Esophagus squamous epithelium (tissue), 5 donors: ENCODE results near the gene SLC35E4. TPM values are rescaled to one million over a fixed set of nuclear protein-coding genes. Genes with fewer than 3 reads are reported as not detected.

Experiments
- DNase-seq: peaks from one replicate; lab custom pipeline; 2025; lab: John Stamatoyannopoulos, UW
- H3K27ac ChIP-seq, 4 donors: fragments of 200-600 bp; sonication (generic); one replicate each; pipeline ENCODE4 v1.5.1; 2016 to 2019; ENCODE audit warnings: mild to moderate bottlenecking in 1 of 4
- H3K27me3 ChIP-seq, 4 donors: fragments of 200-600 bp; sonication (generic); 1 replicate in 3 of 4; 2 replicates in 1 of 4; pipeline versions ENCODE4 v1.5.1 to v1.6.0; 2017 to 2021; ENCODE audit warnings: antibody characterized with exemption in 1 of 4
- H3K36me3 ChIP-seq, 3 donors: fragments of 200-600 bp; sonication (generic); one replicate each; pipeline ENCODE4 v1.5.1; 2016 to 2019
- H3K4me1 ChIP-seq, 3 donors: fragments of 200-600 bp; sonication (generic); one replicate each; pipeline ENCODE4 v1.5.1; 2017 to 2019
- H3K4me3 ChIP-seq, 4 donors: fragments of 200-600 bp; sonication (generic); 1 replicate in 3 of 4; 2 replicates in 1 of 4; pipeline ENCODE4 v1.5.1; 2016 to 2019; ENCODE audit warnings: mild to moderate bottlenecking in 2 of 4, moderate library complexity in 1 of 4
- H3K9me3 ChIP-seq, 3 donors: fragments of 200-600 bp; sonication (generic); one replicate each; pipeline ENCODE4 v1.5.1; 2016 to 2019
- POLR2A ChIP-seq, 4 donors: fragments of 450-650 bp; IDR thresholded peaks; one replicate each; pipeline ENCODE4 v1.6.1; 2017; ENCODE audit warnings: antibody characterized with exemption in 4 of 4, mild to moderate bottlenecking in 4 of 4, moderate library complexity in 3 of 4
- WGBS, 2 donors: methylation state at CpG; one replicate each; pipeline ENCODE4 v1.1.5; 2018; 5-methylcytosine and 5-hydroxymethylcytosine counted together
- intact Hi-C: fragments of 100-400 bp; cut with DNase I; formaldehyde crosslinking; loops from one replicate; pipeline ENCODE4 v1.15.0; 2022
- total RNA-seq, 4 donors: library from RNA; depleted of rRNA; stranded (reverse); fragments of >200 nt; gene quantifications; one replicate each; pipeline ENCODE4 v1.1.0, GENCODE V29; 2016
- TF ChIP-seq, protein P1 (sequence below), 6 experiments: fragments of 450-650 bp in 4 of 6; fragments of 200-600 bp in 2 of 6; sonication (generic) in 2 of 6; IDR thresholded peaks; one replicate each; pipeline ENCODE4 v1.5.1; 2016 to 2019; ENCODE audit warnings: antibody characterized with exemption in 6 of 6, mild to moderate bottlenecking in 4 of 6, moderate library complexity in 4 of 6
- donor health status: DM: yes; HTN: yes; CAD: no.

The SLC35E4 gene
- total RNA-seq, 4 donors from 2014 or later, result 5.5 to 8.3 (median 6.3) TPM

DNA sequence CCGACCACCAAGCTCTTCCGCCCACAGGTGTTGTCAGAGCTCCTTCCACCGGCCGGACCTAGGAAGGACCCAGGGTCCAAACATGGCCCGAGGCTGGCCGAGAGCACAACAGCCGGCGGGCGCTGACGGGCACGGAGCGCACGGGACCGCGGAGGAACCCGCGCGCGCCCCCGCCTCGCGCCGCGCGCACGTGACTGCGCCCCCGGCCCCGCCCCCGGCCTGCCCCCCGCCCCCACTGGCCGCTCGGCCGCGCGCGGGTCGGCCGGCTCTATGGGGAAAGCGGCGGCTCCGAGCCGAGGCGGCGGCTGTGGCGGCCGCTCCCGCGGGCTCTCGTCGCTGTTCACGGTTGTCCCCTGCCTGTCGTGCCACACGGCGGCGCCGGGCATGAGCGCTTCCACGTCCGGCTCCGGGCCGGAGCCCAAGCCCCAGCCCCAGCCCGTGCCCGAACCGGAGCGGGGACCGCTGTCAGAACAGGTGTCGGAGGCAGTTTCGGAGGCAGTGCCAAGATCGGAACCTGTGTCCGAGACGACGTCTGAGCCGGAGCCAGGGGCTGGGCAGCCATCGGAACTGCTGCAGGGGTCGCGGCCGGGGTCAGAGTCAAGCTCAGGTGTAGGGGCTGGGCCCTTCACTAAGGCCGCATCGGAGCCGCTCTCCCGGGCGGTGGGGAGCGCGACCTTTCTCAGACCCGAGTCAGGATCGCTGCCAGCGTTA is 59.2 kb downstream of the SLC35E4 start, which contains the start of gene OSBP2:
OSBP2 (plus strand) TSS at position 235 of the 711 bp plus-strand sequence; CDS start at position 271, 36 bp downstream.
- no peak for TF ChIP-seq POLR2A (IDR thresholded peaks at IDR 0.05)
- TF ChIP-seq, protein P1, sequence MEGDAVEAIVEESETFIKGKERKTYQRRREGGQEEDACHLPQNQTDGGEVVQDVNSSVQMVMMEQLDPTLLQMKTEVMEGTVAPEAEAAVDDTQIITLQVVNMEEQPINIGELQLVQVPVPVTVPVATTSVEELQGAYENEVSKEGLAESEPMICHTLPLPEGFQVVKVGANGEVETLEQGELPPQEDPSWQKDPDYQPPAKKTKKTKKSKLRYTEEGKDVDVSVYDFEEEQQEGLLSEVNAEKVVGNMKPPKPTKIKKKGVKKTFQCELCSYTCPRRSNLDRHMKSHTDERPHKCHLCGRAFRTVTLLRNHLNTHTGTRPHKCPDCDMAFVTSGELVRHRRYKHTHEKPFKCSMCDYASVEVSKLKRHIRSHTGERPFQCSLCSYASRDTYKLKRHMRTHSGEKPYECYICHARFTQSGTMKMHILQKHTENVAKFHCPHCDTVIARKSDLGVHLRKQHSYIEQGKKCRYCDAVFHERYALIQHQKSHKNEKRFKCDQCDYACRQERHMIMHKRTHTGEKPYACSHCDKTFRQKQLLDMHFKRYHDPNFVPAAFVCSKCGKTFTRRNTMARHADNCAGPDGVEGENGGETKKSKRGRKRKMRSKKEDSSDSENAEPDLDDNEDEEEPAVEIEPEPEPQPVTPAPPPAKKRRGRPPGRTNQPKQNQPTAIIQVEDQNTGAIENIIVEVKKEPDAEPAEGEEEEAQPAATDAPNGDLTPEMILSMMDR (IDR thresholded peaks at IDR 0.05), result peak in 1 of 6 experiments; percentile 18
- Histone ChIP-seq H3K4me1 (peaks cover 0 to 17% (median 4%) of the 10 kb centered on the region in 3 donors), H3K36me3 (no peaks in the 10 kb centered on the region), H3K27ac (peak within 1 kb of the TSS in 3 of 4 donors; percentile 33 to 62 (median 50)), H3K4me3 (peak within 1 kb of the TSS; percentile 31 to 72 (median 55)), H3K27me3 (peaks cover 0 to 15% (median 0%) of the 10 kb centered on the region in 4 donors), H3K9me3 (no peaks in the 10 kb centered on the region)
- intact Hi-C loops, result no loop called here
- no CpG with 5 or more reads among the region's 88 CpGs for WGBS, 2 donors
- no peak for DNase-seq

DNA sequence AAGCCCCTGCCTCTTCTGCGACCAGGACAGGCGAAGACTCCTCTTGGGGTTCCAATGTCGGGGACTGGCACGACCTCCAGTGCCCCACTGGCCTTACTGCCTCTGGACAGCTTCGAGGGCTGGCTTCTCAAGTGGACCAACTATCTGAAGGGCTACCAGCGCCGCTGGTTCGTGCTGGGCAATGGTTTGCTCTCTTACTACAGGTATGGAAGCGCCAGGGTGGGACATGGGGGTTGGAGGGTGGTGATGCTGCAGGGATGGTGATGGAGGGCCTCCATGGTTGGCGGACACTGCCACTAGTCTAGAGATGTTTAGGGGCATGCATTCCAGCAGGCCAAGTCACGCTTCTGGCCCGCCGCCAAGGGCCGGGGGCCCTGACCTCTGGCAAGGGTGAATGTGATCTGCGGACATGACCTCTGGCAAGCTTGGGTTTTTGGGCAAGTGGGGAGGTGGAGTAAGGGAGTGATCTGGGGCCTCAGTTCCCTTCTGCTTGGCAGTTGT is 59.8 kb downstream of the SLC35E4 start:
- 79% methylated on average over 7 of the region's 15 CpGs; no CpG with 5 or more reads in 1 of the 2 donors for WGBS, 2 donors
- DNase-seq, result no peak
- no peak for TF ChIP-seq POLR2A (IDR thresholded peaks at IDR 0.05)
- TF ChIP-seq, protein P1 (IDR thresholded peaks at IDR 0.05), result no peak
- H3K27me3 ChIP-seq, result peaks cover 0 to 15% (median 0%) of the 10 kb centered on the region in 4 donors
- no peaks in the 10 kb centered on the region for H3K9me3 ChIP-seq
- peak overlapping the region in 3 of 4 donors; percentile 50 to 72 (median 60) for H3K4me3 ChIP-seq
- H3K36me3 ChIP-seq, result no peaks in the 10 kb centered on the region
- intact Hi-C loops, result no loop called here
- no peak overlapping the region for H3K27ac ChIP-seq
- H3K4me1 ChIP-seq, result peaks cover 0 to 17% (median 4%) of the 10 kb centered on the region in 3 donors

DNA sequence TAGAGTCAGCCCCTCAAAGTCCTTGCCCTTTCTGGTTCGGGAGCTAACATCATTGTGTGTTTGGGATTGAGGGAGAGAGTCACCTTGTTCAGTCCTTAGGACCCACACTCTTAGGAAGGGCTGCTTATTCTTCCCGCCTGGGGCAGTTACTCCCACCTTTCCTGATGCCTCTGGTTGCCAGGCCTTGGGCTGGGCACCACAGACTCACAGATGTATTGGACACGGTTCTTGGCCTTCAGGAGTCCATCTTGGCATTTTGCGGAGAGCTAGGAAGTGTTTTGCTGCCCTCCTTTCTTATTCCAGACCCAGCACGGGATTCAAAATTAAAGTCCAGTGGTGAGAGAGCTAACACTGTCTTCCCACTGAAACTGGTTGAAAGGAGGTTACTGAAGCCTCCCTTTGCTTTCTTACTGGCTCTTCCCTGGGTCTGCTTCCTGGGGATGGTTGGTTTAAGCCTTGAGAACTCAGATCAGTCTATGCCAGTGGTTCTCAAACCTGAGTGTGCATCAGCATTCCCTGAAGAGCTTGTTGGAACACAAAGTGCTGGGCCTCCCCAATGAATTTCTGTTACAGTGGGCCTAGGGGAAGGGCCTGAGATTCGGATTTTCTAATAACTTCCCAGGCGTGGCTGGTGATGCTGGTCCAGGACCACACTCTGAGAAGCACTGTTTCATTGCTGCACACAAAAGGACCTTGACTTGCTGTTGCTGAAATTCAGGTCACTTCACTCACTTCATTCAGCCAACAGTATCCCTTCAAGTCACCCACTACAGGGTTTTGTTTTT is 60.5 kb downstream of the SLC35E4 start:
- Histone ChIP-seq H3K9me3 (no peaks in the 10 kb centered on the region), H3K36me3 (no peaks in the 10 kb centered on the region), H3K27me3 (peaks cover 0 to 15% (median 0%) of the 10 kb centered on the region in 4 donors), H3K4me3 (no peak overlapping the region), H3K4me1 (peaks cover 0 to 17% (median 4%) of the 10 kb centered on the region in 3 donors), H3K27ac (no peak overlapping the region)
- no peak for DNase-seq
- TF ChIP-seq, protein P1 (IDR thresholded peaks at IDR 0.05), result no peak
- no peak for TF ChIP-seq POLR2A (IDR thresholded peaks at IDR 0.05)
- intact Hi-C loops, result no loop called here
- WGBS, 2 donors, result 80 to 89% methylated on average over 1 to 4 of the region's 7 CpGs

Other genes with a start within 250 kb of the SLC35E4 start
- 1 to 10 TPM; 2.3 to 8.4 (median 3.9) TPM for gene RNF215, start 248.4 kb upstream of the SLC35E4 start, total RNA-seq
- 10 to 100 TPM; 16.6 to 45.4 (median 28.2) TPM for gene SEC14L2, start 238.8 kb upstream of the SLC35E4 start, total RNA-seq
- 10 to 100 TPM; 15.9 to 21.2 (median 19.0) TPM for gene MTFP1, start 210.0 kb upstream of the SLC35E4 start, total RNA-seq
- gene SEC14L3, start 163.8 kb upstream of the SLC35E4 start, total RNA-seq, result under 1 TPM in 1 of 4 donors, not detected in 3; 0.19 TPM
- gene SEC14L4, start 130.1 kb upstream of the SLC35E4 start, total RNA-seq, result not detected
- gene SEC14L6, start 89.0 kb upstream of the SLC35E4 start, total RNA-seq, result under 1 TPM in 1 of 4 donors, not detected in 3; 0.19 TPM
- 1 to 10 TPM in 2 of 4 donors, not detected in 2; 1.1 to 2.4 TPM for gene GAL3ST1, start 61.1 kb upstream of the SLC35E4 start, total RNA-seq
- 10 to 100 TPM; 45.3 to 67.0 (median 58.4) TPM for gene PES1, start 43.9 kb upstream of the SLC35E4 start, total RNA-seq
- gene TCN2, start 28.6 kb upstream of the SLC35E4 start, total RNA-seq, result 10 to 100 TPM in 2 of 4 donors, 1 to 10 TPM in 2; 1.9 to 20.4 (median 10.4) TPM
- gene DUSP18, start 32.1 kb downstream of the SLC35E4 start, total RNA-seq, result 10 to 100 TPM in 2 of 4 donors, 1 to 10 TPM in 2; 6.1 to 13.0 (median 8.6) TPM
- 1 to 10 TPM; 1.9 to 3.9 (median 3.0) TPM for gene OSBP2, start 59.1 kb downstream of the SLC35E4 start, total RNA-seq